ENCODE results near the gene ATP2B3.

ATP2B3 gene

GRCh38 chrX:153623310-153624029 lies 106.0 kb downstream of the ATP2B3 start:
- no peak for DNase-seq

- DNase-seq = no peak
These were observed 107.0 kb downstream of the ATP2B3 start for GRCh38 chrX:153624196-153625091.

- no peak for DNase-seq
These were observed 108.0 kb downstream of the ATP2B3 start for GRCh38 chrX:153625271-153626024.

- DNase-seq = no peak
These were observed 108.7 kb downstream of the ATP2B3 start for GRCh38 chrX:153626025-153626633.

GRCh38 chrX:153626863-153627674 lies 109.6 kb downstream of the ATP2B3 start:
- no peak for DNase-seq

GRCh38 chrX:153627675-153628111 lies 110.3 kb downstream of the ATP2B3 start:
- DNase-seq = no peak

- no peak for DNase-seq
These were observed 110.7 kb downstream of the ATP2B3 start for GRCh38 chrX:153628129-153628528.

- DNase-seq = no peak
These were observed 111.2 kb downstream of the ATP2B3 start for GRCh38 chrX:153628665-153629064.

GRCh38 chrX:153631346-153631745 lies 113.9 kb downstream of the ATP2B3 start:
- DNase-seq = no peak

GRCh38 chrX:153631907-153632594 lies 114.6 kb downstream of the ATP2B3 start:
- DNase-seq = no peak

Measured in CD4-positive, alpha-beta T cell treated with Interferon alpha-2 for 1 hour (primary cell).